IPS-NIHi11 (cell line): ENCODE data around the gene ZBTB44.
"Not testable (repeated sequence)": the region's sequence is repeated elsewhere in the genome, so short reads cannot be mapped to it uniquely, and the experiment has no call there.

ENCODE experiments used
- DNase-seq: peaks from one replicate; pipeline ENCODE4 v3.0.0; 2012; ENCODE audit warnings: mixed read lengths, low spot score

The ZBTB44 gene

DNA sequence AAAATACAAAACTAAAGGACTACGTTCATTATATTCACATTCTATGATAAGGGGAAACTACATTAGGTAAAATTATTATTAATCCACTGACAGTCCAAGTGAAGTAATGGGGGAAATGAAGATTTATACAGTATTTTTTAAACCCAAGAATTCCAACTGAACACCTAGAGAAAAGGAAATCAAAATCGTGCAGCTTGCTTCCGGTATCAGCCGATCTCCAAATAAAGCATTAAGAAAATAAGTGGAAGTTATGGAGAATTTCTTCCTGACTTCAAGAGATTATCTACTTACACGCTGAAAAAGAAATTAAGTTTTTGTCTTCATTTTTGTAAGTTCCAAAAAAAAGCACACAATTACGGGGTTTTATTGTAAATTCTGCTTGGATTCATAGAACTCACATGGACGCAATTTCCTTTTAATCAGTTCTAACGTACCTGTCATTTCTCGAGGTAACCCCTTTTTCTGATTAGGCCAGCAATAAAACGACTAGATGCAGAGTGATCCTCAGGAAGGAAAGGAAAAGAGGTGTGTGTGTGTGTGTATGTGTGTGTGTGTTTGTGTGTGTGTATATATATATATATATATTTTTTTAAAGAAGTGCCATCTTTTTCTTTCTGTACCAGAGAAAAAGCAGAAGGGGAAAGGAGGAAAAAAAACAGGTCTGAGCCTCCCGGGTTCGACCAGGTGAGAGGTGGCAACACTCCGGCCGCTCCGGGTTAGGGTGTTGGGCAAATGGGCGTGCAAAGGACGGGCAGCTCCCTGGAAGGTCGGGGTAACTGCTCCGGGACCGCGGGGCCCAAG, 1.1 kb downstream of the ZBTB44 start:
- no peak for DNase-seq

DNA sequence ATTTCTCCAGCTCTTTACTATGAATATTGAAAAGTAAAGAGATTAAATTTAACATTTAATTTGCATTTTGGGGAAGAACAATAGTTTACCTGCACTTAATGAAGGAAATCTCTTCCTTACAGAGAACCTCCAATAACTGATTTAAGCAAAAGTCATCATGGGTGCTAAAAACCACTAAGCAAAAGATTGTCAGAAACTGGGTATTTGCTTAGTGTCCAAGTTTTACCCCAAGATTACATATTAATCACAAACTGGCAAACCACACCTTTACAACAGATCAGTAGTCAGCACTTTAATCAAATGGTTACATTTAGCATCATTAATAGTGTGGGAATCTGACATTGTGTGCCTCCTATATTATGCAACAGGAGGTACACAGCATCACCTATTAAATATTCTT, 2.7 kb downstream of the ZBTB44 start:
- no peak for DNase-seq

DNA sequence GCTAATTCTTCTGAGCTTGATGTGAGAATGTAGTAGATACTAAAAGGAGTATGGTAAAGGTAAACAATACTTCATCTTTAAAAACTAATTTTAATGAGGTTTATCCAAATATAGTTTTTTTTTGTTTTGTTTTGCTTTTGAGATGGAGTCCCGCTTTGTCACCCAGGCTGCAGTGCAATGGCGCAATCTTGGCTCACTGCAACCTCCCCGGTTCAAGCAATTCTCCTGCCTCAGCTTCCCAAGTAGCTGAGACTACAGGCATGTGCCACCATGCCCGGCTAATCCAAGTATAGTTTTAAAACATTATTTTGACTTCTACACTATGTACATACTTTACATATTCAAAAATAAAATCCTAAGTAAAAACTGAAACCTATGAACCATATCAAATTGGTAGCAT, 4.1 kb downstream of the ZBTB44 start:
- DNase-seq, result no peak

DNA sequence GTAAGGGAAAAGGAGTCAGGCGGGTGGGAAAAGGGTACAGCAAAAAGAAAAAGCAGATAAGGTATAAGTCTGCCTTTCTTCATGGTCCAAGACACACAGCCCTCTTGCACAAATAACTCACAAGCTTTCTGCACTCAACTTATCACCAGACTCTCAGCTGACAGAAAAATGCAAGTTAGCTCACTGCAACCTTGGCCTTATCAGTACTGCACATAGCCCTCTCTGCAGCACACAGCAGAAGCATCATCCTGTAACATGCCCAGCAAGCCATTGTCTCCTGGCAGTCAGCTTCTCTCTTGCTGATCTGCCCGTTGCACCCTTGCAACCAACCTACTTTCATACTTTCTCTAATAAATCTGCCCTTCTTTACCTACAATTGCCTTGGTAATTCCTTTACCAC, 5.8 kb downstream of the ZBTB44 start:
- no peak for DNase-seq

DNA sequence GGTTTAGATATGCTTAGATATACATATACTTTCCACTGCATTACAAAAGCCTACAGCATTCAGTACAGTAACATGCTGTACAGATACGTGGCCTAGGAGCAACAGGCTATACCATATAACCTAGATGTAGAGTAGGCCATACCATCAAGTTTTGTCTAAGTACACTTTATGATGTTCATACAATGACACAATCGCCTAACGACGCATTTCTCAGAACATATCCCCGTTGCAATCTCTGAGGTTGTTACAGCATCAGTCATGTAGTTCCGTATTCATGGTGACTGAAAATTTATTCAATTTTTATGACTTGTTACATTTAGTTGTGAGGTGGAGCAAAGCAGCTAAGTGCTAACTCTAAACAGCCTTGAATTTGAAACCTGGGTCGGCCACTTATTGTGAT, 6.7 kb downstream of the ZBTB44 start:
- DNase-seq, result no peak

DNA sequence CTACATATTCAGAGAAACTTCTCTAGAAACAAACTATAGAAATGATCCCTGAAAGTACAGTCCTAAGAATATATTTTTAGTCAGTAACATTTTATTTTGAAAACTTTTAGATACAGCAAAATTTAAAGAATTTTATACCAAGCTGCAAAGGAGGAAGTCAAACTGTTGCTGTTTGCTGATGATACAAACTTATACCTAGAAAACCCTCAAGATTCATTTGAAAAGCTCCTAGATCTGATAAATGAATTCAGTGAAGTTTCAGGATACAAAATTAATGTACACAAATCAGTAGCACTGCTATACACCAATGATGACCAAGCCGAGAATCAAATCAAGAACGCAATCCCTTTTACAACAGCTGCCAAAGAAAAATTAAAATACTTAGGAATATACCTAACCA, 10.1 kb downstream of the ZBTB44 start:
- DNase-seq, result no peak

DNA sequence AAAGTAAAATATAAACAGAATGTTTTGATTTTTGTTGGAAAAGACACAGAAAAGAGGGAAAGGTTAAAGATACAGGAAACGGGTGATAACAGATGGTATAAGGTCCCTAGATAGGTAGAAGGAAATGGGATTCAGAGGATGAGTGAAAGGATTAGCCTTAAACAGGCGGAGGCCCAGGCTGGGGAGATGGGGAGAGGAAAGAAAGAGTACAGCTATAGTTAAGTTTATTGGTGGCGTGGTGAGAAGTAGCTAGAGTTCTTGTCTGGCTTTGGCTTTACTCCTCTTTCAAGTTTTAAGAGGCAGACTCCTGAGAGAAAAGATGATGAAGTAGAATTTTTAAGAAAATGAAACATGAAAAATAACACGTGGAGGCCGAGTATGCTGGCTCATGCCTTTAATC, 13.7 kb downstream of the ZBTB44 start:
- no peak for DNase-seq

DNA sequence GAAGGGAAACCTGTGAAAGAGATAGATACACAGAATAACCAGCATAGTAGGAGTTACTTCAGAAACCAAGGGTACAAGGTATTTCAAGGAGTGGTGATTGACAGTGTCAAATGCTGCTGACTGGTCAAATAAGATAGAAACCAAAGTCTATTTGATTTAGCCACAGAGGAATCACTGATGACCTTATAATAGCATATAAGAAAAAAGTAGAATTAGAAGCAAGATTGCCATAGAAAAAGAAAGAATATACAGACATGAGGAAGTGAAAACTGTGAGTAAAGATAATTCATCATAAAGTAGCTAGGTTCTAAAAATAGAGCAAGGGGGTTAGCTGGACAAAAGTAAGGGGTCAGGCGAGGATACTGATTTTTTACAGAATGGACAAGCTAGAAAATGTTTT, 14.2 kb downstream of the ZBTB44 start:
- DNase-seq, result no peak

DNA sequence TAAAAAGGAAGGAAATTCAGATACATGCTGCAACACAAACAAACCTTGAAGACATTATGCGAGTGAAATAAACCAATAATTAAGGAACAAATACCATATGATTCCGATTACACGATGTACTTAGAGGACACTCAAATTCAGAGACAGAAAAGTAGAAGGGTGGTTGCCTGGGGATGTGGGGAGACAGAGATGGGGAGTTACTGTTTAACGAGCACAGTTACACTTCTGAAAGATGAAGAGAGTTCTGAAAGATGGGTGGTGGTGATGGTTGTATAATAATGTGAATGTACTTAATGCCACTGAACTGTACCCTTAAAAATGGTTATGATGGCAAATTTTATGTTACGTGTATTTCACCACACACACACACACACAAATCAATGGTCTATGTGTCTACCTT, 14.7 kb downstream of the ZBTB44 start:
- no peak for DNase-seq

DNA sequence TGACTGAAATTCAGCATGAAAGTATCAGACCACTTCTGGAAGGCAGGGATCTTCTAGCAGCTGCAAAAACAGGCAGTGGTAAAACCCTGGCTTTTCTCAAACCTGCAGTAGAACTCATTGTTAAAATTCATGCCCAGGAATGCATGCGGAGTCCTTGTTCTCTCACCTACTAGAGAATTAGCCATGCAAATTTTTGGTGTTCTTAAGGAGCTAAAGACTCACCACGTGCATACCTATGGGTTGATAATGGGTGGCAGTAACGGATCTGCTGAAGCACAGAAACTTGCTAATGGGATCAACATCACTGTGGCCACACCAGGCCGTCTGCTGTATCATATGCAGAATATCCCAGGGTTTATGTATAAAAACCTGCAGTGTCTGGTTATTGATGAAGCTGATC, 19.1 kb downstream of the ZBTB44 start:
- DNase-seq, result no peak

DNA sequence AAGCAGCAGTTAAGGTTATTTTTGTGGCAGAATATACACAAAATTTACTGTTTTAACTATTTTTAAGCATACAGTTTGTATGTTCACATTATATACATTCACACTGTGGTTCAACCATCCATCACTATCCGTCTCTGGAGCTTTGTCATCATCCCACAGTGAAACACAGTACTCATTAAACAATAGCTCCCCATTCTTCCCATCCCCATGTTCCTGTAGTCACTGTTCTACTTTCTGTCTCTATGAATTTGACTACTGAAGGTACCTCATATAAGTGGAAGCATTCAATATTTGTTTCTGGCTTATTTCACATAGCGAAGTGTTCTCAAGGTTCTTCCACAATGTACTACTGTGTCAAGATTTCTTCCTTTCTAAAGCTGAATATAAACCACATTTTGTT, 32.6 kb downstream of the ZBTB44 start:
- DNase-seq, result no peak

DNA sequence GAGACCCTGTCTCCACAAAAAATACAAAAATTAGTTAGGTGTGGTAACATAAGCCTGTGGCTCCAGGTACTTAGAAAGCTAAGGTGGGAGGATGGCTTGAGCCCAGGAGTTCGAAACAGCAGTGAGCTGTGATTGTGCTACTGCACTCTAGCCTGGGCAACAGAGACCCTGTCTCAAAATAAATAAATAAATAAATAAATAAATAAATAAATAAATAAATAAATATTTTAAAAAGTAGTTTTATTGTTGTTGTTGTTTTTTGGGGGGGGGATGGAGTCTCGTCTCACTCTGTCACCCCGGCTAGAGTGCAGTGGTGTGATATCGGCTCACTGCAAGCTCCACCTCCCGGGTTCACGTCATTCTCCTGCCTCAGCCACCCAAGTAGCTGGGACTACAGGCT, 33.4 kb downstream of the ZBTB44 start:
- DNase-seq, result not testable (repeated sequence)

DNA sequence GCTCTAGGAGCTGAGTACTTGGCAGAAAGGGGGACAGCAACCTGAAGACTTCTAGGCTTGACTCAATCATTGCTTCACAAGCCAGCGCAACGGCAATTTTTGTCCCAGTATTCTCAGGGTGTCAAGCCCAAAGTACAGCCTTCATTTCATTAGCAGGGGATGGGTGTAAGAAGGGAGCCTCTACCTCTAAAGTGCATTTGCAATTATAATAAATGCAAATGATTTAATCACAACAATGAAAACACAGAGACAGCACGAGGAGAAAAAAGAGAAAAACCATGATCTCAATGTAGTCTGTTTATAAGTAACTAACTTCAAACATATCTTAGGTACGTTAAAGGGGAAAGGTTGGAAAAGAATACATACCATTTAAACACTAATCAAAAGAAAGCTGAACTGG, 34.7 kb downstream of the ZBTB44 start:
- DNase-seq, result no peak

DNA sequence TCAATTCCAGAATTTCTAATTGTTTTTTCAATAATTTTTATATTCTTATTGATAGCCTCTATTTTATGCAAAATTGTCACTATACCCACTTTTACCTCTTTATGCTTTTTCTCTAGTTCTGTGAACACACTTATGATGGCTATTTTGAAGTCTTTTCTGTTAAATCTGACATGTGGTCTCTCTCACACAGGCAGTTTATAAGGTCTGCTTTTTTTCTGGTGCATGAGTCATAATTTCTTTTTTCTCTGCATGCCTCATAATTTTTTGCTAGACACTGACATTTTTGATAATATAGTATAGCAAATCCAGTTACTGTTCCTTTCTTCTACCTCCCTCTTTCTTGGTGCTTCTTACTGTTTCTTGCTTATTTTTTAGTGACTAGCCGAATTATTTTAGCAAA, 36.0 kb downstream of the ZBTB44 start:
- DNase-seq, result no peak

DNA sequence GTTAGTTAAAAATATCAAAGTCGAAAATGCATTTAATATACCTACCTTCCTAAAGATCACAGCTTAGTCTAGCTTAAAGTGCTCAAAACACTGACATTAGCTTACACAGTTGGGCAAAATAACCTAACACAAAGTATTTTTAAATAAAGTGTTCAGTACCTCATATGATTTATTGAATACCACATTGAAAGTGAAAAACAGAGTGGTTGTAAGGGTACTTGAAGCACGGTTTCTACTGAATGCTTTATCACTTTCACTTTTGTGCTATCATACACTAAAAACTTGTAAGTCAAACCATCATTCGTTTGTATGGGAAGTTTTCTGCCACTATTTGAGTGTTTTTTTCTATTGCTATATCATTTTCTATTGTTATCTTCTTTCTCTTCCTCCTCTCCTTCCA, 36.6 kb downstream of the ZBTB44 start:
- no peak for DNase-seq

DNA sequence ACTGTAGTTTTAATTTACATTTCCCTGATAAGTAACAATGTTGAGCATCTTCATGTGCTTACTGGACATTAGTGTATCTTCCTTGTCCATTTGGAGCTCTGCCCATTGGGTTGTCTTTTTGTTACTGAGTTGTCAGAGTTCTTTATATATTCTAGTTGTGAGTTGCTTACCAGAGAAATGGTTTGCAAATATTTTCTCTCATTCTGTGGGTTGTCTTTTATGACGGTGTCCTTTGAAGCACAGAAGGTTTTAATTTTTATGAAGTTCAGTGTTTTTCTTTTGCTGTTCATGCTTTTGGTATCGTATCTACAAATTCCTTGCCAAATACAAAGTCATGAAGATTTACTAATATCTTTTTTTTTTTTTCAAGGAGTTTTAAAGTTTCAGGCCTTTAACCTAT, 42.4 kb downstream of the ZBTB44 start:
- DNase-seq, result no peak

DNA sequence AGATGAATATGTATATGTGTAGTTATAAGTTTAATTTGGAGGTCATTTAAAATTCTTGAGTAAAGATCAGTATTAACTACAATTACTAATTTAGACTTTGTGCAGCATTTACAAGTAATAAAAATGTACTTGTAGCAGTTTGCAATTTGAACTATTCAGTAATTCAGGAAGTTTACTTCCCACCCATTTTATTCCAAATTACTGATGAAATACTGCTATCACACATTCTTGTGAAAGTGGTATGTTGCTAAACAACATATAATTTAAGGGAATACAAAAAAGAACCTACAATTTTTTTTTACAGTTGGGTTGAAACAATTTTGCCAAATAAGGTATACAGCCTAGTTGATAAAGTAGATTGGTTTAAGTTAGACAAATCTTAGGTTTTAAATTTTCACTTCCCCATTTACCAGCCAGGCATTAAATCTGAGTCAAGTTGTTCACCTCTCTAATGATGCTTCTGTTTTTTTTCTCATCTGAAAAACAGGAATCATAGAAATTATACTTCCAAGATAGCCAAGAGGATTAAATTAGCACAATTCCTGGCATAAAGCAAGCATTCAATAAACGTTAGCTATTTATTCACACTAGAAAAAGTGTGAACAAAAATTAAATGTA, 45.3 kb downstream of the ZBTB44 start:
- no peak for DNase-seq

DNA sequence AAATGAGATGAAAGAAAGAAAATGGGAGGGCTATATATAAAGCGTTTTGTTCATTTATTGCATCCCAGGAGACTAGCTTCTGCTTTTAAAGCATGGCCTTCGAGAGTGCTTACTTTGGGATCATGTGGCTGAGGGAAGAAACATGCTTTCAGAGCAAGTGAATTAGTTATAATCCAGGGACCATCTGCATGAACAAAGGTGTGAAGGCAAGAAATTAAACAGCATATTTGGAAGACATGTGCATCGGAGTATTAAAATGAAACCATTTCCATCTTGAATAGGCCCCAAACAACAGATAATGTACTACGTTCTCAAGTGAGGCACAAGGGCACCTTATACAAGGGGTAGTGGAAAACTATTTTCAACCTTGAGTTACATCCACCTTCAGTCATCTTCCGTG, 51.4 kb downstream of the ZBTB44 start:
- DNase-seq, result no peak

DNA sequence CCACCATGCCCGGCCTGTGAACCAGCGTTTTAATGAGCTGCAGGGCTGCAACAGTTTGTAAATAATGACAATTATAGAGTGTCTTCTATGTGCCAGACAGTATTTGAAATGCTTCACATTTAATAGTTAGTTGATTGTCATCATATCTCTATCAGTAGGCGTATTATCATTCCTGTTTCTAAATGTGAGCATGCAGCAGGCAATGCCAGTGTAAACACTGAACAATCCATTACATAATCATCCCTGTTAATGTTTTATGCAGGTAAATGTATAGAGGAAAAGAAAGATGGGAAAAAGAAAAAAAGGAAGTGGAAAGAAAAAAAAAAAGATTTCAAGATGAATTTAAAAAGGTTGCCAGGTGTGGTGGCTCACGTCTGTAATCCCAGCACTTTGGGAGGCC, 52.3 kb downstream of the ZBTB44 start:
- no peak for DNase-seq

DNA sequence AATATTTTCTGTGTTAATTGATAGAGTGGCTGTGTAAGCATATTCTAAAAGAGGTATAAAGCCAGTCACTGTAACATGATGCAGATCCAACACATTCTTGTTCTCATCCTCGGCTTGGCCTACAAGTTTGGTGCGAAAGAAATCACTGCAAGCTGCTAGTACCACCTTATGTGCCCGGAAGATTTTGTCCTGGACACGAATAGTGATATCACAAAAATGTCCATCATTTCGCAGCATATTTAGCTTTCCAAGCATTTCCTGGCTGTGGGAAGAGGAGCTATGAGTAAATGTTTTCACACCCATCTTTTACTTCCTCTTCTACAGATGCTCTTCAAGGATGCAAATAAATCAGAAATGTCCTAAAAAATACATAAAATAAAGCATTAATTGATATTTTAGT, 53.1 kb downstream of the ZBTB44 start:
- DNase-seq, result no peak

DNA sequence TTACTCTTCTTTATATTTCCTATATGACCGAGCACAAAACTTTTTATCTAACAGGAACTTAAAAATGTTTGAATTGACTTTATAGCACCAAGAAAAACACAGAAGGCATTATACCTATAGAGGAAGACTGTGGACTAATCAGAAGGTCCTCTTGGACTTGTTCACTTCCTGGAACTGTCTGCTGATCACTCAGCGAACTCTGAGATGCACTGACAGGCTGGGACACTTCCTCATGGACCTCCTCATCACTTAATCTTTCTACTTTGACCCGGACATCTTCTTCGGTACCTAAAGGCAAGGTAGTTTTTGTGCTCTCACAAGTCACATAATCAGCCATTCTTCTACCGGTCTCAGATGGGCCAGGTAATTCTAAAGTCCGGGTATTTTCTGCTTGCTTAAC, 54.0 kb downstream of the ZBTB44 start:
- no peak for DNase-seq

DNA sequence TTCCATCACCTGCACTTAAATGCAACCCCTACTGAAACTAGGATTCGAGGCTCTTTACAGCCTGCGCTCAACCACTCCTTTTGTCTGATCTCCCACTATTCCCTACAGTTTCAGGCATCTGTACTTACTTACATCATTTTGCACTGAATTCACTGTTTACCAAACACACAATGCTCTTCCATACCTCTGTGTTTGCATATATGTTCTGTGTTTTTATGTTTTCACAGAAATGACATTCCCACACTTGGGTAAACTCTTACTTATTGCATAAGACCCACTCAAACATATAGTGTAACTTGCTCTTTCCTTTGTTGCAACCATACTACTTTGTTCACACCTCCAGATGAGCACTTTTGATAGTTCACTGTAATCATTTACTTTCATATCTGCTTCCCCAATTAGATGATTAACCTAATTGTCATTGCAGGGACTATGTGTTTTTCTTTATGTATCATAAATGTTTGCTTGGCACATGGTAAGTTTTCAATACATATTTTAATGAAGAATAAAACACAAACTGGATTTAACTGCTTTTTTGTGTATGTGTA, 54.6 kb downstream of the ZBTB44 start:
- DNase-seq, result no peak

DNA sequence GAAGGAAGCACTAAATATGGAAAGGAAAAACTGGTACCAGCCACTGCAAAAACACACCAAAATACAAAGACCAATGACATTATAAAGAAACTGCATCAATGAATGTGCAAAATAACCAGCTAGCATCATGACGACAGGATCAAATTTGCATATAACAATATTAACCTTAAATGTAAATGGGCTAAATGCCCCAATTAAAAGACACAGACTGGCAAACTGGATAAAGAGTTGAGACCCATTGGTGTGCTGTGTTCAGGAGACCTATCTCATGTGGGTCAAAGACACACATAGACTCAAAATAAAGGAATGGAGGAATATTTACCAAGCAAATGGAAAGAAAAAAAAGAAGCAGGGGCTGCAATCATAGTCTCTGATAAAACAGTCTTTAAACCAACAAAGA, 63.0 kb downstream of the ZBTB44 start:
- DNase-seq, result not testable (repeated sequence)

DNA sequence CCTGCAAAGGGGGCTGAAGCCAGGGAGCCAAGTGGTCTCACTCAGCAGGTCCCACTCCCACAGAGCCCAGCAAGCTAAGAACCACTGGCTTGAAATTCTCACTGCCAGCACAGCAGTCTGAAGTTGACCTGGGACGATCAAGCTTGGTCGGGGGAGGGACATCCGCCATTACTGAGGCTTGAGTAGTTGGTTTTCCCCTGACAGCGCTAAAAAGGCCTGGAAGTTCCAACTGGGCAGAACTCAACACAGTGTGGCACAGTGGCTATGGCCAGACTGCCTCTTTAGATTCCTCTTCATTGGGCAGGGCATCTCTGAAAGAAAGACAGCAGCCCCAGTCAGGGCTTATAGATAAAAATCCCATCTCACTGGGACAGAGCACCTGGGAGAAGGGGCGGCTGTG, 64.8 kb downstream of the ZBTB44 start:
- DNase-seq, result not testable (repeated sequence)
